ENCODE data around the gene GRHL3.

The GRHL3 gene

DNA sequence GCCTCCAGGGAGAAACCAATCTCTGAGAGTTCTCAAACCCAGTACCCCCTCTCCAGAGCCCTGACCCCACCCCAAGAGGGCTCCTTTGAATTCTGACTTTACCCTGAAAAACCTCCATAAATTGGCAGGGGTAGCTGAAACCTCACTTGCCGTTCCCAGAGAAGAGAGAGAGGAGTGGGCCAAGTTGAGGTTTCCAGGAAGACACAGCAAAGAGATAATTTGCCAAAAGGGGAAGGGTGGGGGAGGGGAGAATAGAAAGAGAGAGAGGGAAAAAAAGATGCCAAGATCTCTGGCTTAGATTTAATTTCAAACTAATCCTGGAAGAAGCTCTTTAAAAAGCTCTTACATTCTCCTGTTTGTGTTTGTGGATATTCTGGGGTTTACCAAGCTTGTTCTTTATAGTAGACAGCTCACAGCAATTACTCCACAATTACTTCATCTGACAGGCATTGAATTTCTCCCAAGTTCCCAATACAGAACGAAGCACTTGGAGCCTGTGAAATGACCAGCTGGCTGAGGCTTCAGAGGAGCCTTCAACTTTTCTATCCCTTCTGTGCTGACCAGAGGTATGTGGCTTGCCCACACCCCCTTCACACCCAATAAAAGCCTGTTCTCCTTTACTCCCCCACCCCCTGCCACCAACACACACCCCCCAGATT, 1.1 kb upstream of the GRHL3 start:
- DNase-seq (ENCODE audit: low spot score), result peak; percentile 20

DNA sequence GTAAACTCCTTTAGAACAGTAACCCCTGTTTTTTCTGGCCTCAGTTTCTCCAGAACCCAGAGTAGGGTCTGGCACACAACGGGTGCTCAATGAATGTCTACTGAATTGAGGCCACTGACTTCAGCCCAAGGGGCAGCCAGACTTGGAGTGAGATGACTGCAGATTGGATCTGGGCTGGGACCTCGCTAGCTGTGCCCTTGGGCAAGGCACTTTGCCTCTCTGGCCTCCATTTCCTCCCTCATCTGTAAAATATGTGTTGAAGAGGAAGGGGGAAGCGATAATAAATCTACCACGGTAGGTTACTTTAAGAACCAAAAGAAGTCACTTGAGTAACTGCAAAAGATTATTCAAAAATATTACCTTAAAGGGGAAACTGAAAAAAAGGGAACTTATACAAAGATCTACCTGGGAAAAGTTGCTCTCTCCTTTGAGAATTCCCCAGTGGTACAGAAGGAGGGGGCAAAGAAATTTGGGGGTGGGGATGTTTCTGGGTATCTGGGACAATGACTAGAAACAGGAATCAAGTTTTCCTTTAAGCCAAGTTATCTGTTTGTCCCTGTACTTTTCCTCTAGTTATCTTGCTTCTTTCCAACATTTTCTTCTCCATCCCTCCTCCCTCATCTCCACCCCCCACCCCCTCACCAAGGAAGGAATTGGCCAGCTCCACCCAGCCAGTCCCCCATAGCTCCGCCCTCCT, 394 bp upstream of the GRHL3 start:
- DNase-seq (ENCODE audit: low spot score), result no peak

DNA sequence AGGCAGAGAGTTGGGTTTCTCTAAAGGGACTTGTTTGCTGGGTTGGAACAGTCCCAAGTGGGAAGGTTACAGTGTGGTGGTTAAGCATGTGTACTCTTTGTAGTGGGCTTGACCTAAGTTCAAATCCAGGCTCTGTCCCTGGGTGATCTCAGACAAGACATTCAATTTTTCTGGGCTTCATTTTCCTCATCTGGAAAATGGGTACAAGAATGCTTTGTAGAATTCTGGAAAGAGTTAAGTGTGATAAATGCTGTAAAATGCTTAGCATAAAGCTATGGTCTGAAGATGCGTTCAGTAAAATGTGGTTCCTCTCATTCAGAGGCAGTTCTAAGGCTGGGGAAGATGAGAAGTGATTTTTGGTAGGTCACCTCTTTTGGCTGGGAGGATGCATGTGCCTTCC, 805 bp downstream of the GRHL3 start:
- no peak for DNase-seq (ENCODE audit: low spot score)

DNA sequence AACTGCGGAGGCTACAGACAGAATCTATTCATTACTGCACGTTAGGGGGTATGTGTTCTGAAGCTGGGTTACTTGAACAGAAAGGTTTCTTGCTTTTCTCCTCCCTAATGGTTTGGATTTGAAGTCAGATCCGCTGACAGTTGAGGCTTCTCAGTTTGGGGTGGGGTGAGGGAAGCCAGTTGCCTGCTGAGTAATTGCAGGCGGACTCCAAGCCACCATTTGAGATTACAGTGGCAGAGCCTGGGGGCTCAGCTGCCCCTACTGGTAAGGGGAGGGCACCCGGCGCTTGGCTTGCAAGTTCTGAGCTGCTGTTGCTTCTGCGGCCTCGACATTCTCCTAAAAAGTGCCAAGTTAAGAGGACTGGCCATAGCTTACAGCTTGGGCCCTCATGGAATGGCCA, 2.0 kb downstream of the GRHL3 start:
- DNase-seq (ENCODE audit: low spot score), result no peak

DNA sequence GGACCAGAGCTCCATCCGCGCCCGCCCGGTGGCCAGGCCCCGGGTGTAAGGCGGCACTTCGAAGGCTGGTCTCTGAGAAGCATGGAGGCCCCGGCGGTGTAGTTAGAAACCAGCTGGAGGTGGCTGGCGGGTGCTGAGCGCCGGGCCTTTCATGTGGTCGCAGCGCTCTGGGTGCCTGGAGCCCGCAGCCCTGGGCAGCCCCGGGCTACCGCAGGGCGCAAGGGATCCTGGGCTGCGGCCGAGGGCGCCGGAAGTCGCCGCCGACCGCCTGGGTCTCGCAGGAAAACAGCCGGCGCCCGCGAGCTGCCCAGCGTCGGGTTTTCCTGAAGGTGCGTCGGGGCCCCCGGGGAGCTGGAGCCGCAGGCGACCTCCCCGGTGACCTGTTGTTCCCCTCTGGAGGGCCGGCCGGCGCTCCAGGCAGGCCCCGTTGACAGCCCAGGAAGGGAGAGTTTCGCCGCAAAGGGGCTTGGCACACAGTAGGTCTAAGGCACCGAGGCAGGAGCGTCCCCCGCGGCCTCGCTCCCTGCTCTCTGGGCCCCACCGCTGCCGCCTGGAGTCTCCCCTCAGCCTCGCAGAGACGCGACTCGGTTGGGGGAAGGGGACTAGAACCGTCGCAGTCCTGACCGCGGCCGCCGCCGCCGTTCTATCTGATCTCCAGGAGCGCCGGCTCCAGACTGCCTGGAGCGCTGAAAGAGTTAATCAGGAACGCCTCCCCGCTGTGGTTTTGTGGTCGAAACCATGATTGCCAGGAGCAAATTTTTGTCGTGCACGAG, 2.7 kb downstream of the GRHL3 start:
- DNase-seq (ENCODE audit: low spot score), result no peak

DNA sequence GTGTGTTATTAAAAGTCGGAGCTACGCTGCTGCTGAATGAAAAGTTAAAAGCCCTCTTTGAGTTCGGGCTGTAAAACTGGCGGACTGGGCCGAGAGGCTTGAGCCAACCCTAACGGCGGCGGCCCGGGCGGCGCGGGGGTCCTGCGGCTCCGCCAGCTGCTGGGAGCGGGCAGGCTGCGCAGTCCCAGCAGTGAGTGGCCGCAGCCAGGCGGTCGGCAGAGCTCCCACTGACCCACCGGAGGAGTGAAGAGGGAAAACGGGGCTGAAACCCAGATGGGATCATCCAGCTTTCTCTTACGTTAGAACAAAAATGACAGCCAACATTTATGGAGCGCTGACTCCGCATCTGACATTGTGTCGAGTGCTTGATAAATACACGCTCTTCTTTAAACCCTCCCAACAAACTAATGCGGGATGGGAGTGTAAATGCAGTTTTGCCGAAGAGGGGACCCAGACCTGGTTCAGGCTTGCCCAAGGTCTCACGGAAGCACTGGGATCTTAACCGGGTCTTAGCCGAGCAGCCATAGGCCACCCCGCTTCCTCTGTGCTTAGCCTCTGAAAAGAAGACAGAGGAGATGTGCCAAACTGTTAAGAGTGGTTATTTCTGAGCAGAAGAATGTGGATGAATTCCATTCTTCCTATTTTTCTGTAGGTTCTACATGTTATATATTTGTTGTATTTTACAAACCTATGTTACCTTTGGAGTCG, 3.5 kb downstream of the GRHL3 start:
- no peak for DNase-seq (ENCODE audit: low spot score)

DNA sequence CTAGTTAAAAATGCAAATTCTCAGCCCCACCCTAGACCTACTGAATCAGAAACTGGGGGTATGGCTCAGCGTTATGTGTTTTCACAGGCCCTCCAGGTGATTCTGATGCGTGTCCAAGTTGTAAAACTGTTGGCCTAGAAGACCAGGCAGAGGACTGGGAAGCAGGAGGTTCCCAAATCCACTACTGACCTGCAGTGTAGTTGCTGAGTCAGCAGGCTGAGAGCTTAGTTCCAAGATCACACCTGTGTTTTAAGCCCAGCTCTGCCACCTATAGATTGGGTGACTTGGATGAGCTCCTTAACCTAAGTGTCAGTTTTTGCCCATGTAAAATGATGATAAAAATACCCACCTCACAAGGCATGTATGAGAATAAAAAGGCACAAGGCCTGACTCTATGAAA, 4.1 kb downstream of the GRHL3 start:
- DNase-seq (ENCODE audit: low spot score), result no peak

DNA sequence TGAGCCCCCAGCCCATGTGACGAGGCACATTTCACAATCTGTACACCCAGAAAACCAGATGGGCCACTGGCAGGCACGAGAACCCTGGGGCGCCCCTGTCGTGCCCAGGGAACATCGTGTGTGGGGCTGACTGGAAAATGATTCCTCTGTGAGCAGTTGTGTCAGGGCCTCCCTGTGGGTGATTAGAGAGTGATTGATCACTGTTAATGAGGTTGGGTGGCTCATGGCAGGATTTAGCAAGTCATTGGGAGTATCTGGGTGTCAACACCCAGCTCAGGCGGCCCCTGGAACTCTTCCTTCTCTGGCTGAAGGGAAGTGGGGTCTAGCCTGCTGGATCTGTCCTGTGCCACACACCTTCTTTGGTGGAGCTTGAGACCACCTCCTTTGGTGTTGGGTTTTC, 5.7 kb downstream of the GRHL3 start:
- no peak for DNase-seq (ENCODE audit: low spot score)

DNA sequence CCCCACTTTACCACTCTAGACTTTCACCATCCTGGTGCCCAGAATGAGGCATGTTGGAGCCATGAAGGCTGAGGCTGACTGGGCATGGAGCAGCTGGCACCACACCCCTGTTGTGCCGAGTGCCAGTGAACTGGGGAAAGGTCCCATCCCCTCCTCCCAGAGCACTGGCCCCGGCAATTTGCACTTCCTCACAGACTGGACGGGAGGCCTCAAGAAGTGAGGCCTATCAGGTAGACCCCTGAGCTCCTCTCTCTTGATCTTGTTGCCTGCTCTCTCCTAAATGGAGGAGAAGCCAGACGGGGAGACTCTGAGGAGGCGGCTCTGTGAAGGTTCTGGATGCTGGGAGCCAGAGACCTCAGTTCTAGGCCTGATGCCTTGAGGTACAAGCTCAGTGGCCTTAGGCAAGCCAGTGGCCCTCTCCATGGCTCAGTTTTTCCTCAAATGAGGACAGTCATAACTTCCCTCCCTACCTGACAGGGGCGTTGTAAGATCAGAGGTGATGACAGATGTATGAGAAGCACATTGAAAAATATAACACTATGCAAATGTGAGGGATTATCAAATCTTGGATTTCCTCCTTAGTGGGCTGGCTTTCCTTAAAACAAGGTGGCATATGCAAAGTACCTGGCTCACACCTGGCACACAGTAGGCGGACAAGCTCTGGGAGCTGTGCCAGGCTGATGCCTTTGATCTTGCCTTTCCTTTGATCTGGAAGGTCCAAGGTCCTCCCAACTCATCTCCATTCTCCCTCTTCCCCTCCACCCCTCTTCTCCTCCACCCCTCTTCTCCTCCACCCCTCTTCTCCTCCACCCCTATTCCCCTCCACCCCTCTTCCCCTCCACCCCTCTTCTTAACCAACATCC, 6.7 kb downstream of the GRHL3 start:
- no peak for DNase-seq (ENCODE audit: low spot score)

DNA sequence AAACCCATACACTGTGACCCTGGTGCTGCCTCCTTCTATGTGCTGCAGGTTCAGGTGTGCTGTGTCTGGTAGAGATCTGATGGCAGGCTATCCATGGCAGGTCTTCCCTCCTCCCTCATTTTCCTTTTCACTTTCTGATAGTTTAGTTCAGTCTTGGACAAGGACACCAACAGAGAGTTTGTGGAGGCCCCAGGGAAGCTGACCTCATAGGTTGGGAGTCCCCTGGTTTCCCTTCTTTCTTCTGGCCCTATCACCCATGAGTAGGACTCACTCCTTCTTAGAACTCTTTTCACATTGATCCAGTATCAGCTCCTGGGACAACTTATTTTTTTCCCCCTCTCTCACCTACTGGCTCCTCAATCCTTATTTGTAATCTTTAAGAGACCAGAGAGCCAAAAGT, 8.3 kb downstream of the GRHL3 start:
- no peak for DNase-seq (ENCODE audit: low spot score)

DNA sequence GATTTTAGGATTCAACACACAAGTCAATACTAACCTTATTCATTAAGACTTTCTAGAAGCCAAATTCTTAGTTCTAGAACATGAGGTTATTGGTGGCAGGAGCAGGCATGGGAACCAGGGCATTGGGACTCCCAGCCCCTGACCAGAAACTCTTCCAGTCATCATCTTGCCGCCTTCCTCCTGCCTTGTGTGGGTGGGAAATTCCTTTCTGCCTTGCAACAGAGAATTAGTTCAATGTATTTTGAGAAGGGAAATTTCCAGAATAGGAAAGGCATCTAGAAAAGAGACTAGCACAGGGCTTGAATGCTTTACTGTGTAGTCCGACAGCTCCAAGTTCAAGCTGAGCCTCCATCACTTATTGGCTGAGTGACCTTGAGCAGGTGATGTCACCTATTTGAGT, 8.7 kb downstream of the GRHL3 start:
- no peak for DNase-seq (ENCODE audit: low spot score)

DNA sequence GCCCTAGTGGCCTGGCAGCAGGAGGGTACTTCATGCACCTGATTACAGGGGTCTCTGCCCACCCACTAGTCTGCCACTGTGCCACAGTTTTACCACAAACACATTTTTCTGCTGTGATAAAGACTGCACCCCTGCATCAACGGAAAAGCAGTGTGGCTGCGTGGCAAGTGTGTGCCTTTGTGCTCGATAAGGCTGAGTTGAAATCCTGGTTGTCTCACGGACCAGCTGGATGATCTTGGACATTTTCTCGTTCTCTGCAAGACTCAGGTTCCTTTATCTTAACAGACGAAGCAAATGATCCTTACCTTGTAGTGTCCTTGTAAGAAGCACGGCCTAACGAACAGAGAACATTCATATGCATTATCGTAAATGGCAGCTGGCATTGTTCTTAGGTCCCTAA, 10.2 kb downstream of the GRHL3 start:
- DNase-seq (ENCODE audit: low spot score), result no peak

DNA sequence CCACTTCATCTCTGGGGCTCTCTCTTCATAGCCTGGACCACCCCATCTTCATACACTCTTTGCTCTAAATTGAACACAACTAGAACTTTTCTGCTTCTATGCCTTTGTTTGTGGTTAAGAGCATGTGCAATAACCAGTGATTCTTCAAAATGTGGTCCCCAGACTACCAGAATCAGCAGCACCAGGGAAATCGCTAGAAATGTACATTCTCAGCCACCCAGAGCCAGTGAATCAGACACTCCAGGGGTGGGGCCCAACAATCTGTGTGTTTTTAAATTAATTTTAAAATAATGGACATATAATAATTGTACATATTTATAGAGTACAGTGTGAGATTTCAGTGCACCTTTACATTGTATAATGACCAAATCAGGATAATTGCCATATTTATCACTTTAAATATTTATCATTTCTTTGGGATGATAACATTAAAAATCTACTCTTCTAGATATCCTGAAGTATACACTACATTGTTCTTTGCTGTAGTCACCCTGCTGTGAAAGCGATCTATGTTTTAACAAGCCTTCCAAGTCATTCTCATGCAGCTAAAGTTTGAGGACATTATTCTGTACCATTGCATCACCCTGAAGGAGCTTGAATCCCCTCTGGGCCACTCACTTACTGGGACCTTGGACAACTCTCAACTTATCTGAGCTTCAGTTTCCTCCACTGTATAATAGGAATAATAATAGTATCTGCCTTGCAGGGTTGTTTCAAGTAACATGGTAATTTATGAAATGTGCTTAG, 10.8 kb downstream of the GRHL3 start:
- DNase-seq (ENCODE audit: low spot score), result no peak

DNA sequence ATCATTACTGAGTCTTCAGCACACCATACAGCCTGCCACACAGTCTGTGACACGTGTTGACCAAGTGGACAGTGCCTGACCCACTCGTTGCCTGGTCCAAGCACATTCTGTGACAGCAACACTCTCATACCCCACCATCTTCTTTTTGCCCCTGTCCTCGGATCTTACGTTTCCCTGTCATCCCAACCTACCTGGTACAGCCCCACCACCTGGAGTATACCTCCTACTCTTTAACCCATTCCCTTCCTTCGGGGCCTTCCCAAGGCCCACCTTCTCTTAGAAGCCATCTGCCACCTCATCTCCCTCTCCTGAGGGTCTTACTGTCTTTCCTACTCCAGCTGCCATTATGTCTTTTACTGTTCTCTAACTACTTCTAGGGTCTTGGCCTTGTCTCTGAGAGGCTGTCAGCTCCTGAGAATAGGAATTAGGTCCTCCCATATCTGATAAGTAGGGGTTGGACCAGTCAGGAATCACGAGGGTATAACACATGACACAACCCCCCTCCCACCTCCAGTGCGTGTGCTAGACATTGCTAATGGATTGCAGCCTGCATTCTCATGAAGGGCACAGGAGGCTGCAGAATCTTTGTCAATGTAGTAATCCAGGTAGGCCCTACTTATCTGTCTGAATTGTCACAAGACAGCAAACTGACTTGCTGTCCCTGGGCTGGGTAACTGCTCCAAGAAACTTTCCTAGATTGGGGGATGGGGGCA, 13.0 kb downstream of the GRHL3 start:
- no peak for DNase-seq (ENCODE audit: low spot score)

DNA sequence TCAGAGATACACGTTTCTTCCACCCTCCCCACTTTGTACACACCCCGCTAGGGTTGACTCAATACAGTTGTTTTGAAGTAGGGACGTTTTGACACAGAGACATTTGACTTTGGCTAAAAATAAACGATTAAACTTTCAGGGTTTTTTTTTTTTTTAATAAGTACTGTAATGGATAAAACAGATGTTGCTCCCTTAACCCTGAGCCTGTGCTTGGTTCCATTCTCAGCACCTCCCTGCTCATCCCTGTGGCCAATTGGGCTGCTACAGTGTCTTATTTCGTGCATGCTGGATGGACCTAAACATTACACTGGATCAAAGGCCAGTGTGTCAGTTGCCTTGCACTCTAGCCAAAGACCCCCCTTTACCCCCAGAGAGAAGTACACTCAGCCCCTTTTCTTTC, 16.9 kb downstream of the GRHL3 start:
- no peak for DNase-seq (ENCODE audit: low spot score)

DNA sequence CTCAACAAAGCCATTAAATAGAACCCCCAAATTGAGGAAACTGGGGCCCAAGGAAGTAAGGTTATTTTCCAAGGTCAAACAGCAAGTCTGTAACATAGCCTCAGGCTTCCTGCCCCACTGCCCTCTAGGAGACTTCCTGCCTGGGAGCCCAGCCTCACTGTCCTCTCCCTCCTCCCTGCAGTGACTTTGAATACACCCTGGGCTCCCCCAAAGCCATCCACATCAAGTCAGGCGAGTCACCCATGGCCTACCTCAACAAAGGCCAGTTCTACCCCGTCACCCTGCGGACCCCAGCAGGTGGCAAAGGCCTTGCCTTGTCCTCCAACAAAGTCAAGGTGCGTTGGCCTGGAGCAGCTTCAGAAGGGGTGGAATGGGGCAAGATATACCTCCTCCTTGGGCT, 18.3 kb downstream of the GRHL3 start:
- DNase-seq (ENCODE audit: low spot score), result no peak

DNA sequence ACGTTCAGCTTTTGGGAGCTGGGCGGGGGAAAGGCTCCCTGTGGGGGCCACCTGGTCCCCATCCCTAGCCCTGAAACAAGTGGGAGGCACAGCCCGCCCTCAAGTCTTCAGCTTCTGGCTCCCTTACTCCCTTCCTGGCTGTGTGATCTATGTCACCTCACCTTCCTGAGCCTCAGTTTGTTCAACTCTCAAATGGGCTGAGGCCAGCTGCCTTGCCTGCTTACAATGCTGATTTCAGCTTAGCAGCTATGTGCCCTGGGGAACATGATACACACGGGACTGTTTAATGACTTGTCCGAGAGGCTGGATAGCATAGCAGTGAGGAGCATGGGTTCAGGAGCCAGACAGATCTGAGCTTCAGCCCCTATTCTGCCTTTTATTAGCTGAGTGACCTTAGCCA, 19.3 kb downstream of the GRHL3 start:
- DNase-seq (ENCODE audit: low spot score), result no peak

DNA sequence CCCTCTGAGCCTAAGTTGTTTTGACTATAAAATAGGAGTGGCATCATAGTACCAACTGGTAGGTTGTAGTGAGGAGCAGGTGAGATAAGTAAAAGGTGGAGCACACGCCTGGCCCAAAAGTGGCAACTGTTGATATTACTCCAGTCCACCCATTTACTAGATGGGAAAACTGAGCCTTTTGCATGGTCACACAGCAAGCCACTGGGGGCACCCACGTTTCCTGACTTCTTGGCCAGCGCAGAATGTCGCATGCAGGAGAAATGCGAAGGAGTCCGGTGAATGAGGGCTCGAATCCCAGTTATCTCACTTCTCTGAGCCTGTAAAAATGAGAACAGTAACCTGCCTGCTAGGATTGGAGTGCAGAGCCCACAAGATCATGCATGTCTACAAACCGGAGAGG, 20.8 kb downstream of the GRHL3 start:
- DNase-seq (ENCODE audit: low spot score), result no peak

DNA sequence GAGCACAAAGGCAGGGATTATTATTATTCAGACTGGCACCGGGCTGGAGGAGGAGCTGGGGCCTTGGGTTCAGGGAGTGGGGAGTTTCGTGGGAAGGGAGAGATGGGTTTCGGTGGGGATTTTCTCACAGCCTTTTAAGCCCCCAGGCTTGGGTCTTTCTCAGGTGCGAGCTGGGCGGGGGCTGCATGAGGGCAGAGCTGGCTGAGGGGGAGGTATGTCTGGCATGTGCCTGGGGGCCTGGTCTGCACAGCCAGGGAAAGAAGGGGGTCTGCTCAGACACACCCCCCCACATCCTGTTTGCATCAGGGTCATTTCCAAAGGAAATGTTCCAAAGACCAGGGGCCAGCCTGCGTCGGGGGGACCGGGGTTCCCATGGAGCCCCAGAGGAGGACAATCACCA, 21.6 kb downstream of the GRHL3 start:
- DNase-seq (ENCODE audit: low spot score), result no peak

DNA sequence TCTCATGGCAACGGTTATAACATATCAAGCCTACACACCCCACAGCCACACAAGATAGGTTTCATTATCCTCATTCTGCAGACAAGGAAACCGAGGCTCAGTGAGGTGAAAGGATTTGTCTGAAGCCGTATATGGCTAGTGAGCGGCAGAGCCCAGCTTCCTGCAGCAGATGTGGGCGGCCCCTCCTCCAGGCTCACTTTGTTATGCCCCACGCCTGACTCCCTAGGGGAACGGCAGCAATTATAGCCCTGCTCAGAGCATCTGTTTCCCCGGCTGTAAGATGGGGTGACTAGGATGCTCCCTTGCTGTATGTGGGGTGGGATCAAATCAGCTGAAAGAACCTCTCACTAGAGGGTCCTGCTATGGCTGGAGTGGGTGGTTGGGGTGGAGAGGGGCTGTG, 22.1 kb downstream of the GRHL3 start:
- no peak for DNase-seq (ENCODE audit: low spot score)

Measured in putamen (tissue), 1 donor.